ENCODE measurements around the gene SGCE.

Gene SGCE

DNA sequence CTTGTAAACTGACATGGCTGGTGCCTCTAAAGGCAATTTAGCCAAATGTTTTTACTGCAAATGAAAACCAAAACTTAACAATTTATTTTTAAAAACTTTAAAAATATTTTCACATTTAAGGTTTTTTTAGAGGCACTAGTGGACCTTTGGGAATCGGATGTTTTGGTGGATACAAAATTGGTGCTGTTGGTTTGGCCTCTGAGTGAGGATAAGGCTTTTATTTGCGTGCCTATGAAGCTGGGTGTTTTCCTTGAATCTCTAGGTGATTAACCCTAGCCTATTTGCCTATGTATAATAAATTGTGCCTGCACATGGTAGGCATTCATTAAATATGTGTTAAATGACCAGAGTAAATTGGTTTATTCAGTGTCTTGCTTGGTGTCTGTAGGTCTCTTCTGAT, 2.9 kb upstream of the SGCE start:
- Histone ChIP-seq H3K4me1 (ENCODE audit: low read length) (0 out of 2 replicates have a peak, but pooled peaks cover 9% of the 10 kb centered on the region), H3K27me3 (replicated peaks; ENCODE audit: insufficient read depth, low read length) (no peaks in the 10 kb centered on the region), H3K9me2 (replicated peaks; ENCODE audit: insufficient read depth, low read length) (no peaks in the 10 kb centered on the region), H3K36me3 (replicated peaks; ENCODE audit: insufficient read depth, low read length) (no peaks in the 10 kb centered on the region), H3K79me2 (ENCODE audit: low read length) (peaks cover 15% of the 10 kb centered on the region), H3K9me3 (replicated peaks; ENCODE audit: insufficient read depth, low read length) (no peaks in the 10 kb centered on the region), H3K9ac (ENCODE audit: low read length) (no peak overlapping the region; the same call in 1 of the 2 replicates), H3K4me2 (ENCODE audit: low read depth, low read length) (peak overlapping the region; percentile 47), H3F3A (ENCODE audit: insufficient read depth, low read length) (peaks cover 15% of the 10 kb centered on the region), H3K27ac (ENCODE audit: low read length) (no peak overlapping the region), H4K20me1 (ENCODE audit: insufficient read depth, low read length) (no peaks in the 10 kb centered on the region), H3K4me3 (ENCODE audit: low read length) (0 out of 2 replicates have a peak overlapping the region, but pooled peaks have one; percentile 28), H2AFZ (ENCODE audit: low read length) (0 out of 2 replicates have a peak overlapping the region, but pooled peaks have one; percentile 4)
- TF ChIP-seq EZH2phosphoT487 (IDR thresholded peaks at IDR 0.05; ENCODE audit: low read length) (no peak), EZH2 (optimal IDR thresholded peaks at IDR 0.05; ENCODE audit: low read depth, low read length) (no peak)
- TF ChIP-seq, protein P1, sequence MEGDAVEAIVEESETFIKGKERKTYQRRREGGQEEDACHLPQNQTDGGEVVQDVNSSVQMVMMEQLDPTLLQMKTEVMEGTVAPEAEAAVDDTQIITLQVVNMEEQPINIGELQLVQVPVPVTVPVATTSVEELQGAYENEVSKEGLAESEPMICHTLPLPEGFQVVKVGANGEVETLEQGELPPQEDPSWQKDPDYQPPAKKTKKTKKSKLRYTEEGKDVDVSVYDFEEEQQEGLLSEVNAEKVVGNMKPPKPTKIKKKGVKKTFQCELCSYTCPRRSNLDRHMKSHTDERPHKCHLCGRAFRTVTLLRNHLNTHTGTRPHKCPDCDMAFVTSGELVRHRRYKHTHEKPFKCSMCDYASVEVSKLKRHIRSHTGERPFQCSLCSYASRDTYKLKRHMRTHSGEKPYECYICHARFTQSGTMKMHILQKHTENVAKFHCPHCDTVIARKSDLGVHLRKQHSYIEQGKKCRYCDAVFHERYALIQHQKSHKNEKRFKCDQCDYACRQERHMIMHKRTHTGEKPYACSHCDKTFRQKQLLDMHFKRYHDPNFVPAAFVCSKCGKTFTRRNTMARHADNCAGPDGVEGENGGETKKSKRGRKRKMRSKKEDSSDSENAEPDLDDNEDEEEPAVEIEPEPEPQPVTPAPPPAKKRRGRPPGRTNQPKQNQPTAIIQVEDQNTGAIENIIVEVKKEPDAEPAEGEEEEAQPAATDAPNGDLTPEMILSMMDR (IDR thresholded peaks at IDR 0.05; ENCODE audit: low read length): no peak
- DNase-seq: no peak

DNA sequence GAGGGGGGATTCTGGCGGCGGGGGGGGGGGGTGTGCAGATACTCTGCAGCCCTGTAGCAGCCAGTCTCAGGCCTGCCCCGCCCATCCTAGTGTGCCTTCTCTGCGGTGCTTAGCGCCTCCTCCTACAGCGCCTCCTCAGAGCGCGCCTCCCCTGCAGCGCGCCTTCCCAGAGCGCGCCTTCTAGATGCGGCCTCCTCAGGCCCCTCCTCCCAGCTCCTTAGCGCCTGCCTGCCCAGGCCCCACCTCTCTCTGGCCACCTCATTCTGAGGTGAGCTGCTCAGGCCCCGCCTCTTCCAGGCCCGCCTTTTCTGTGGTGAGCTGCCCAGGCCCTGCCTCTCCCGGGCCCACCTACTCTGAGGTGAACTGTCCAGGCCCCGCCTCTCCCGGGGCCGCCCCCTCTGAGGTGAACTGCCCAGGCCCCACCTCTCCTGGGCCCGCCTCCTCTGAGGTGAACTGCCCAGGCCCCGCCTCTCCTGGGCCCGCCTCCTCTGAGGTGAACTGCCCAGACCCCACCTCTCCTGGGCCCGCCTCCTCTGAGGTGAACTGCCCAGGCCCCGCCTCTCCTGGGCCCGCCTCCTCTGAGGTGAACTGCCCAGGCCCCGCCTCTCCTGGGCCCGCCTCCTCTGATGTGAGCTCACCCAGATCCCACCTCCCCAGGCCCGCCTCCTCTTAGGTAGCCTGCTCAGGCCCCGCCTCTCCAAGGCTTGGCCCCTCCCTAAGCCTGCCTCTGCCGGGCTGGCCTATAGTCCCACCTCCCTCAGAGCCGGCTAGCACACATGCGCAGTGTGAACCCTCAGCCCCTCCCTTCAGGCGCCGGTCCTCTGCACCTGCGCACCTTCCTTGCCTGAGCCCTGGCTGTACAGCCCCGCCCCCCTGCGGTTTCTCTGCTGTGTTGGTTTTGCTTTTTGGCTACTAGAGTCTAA, 2.1 kb upstream of the SGCE start:
- Histone ChIP-seq H3K4me2 (ENCODE audit: low read depth, low read length) (no peak overlapping the region), H3K79me2 (ENCODE audit: low read length) (peaks cover 21% of the 10 kb centered on the region), H3K36me3 (replicated peaks; ENCODE audit: insufficient read depth, low read length) (no peaks in the 10 kb centered on the region), H3K9ac (ENCODE audit: low read length) (no peak overlapping the region), H3K9me2 (replicated peaks; ENCODE audit: insufficient read depth, low read length) (no peaks in the 10 kb centered on the region), H3K4me1 (ENCODE audit: low read length) (0 out of 2 replicates have a peak, but pooled peaks cover 12% of the 10 kb centered on the region), H2AFZ (ENCODE audit: low read length) (no peak overlapping the region), H3K27ac (ENCODE audit: low read length) (no peak overlapping the region), H3K4me3 (ENCODE audit: low read length) (peak overlapping the region; percentile 65; the same call in 1 of the 2 replicates), H3K9me3 (replicated peaks; ENCODE audit: insufficient read depth, low read length) (no peaks in the 10 kb centered on the region), H3K27me3 (replicated peaks; ENCODE audit: insufficient read depth, low read length) (no peaks in the 10 kb centered on the region), H4K20me1 (ENCODE audit: insufficient read depth, low read length) (no peaks in the 10 kb centered on the region), H3F3A (ENCODE audit: insufficient read depth, low read length) (peaks cover 15% of the 10 kb centered on the region)
- DNase-seq: peak; percentile 96
- TF ChIP-seq, protein P1 (IDR thresholded peaks at IDR 0.05; ENCODE audit: low read length): no peak
- TF ChIP-seq EZH2 (optimal IDR thresholded peaks at IDR 0.05; ENCODE audit: low read depth, low read length) (no peak), EZH2phosphoT487 (IDR thresholded peaks at IDR 0.05; ENCODE audit: low read length) (no peak)

DNA sequence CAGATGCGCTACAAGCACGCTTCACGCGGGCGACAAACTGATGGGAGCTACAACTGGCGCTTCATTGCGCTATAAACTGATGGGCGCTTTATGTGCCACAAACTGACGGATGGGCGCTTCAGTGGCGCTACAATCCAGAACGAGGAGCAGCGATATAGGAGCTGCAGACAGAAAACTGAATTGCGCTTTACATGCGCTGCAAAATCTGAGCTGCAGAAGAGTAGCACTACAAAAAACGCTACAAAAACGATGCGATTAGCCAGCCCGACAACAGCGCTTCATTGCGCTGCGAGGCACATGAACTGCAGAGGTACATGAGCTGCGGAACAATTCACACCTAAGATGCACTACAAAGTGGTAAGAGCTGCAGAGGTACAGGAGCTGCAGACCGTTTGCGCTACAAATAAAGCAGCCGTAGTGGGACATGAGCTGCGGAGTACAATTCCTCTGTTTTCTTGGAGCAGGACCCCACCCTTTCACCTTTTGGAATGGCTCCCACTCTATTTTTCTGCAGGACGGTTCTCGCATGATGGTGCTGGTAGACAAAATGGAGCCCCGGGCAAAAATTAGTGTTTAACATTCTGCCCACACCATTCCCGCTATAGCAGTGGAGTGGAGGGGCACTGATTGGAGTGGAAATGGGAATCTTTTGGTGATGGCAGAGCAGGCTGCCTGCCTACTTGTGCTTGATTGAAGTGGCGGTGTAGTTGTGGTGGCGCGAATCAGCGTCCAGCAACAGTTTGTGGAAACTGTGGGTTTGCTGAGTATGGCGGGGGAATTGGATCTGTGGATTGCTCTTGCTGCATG, 1.2 kb upstream of the SGCE start:
- peak overlapping the region; percentile 62 for H3K4me2 ChIP-seq (ENCODE audit: low read depth, low read length)
- DNase-seq: peak; percentile 37
- no peaks in the 10 kb centered on the region for H4K20me1 ChIP-seq (ENCODE audit: insufficient read depth, low read length)
- H3K27ac ChIP-seq (ENCODE audit: low read length): no peak overlapping the region; the same call in 1 of the 2 replicates
- 0 out of 2 replicates have a peak, but pooled peaks cover 8% of the 10 kb centered on the region for H3K4me1 ChIP-seq (ENCODE audit: low read length)
- H3K4me3 ChIP-seq (ENCODE audit: low read length): peak overlapping the region; percentile 65
- no peak for TF ChIP-seq EZH2 (optimal IDR thresholded peaks at IDR 0.05; ENCODE audit: low read depth, low read length)
- TF ChIP-seq EZH2phosphoT487 (IDR thresholded peaks at IDR 0.05; ENCODE audit: low read length): no peak
- TF ChIP-seq, protein P1 (IDR thresholded peaks at IDR 0.05; ENCODE audit: low read length): no peak
- peaks cover 30% of the 10 kb centered on the region for H3K79me2 ChIP-seq (ENCODE audit: low read length)
- no peaks in the 10 kb centered on the region for H3K9me2 ChIP-seq (replicated peaks; ENCODE audit: insufficient read depth, low read length)
- H3K36me3 ChIP-seq (replicated peaks; ENCODE audit: insufficient read depth, low read length): no peaks in the 10 kb centered on the region
- no peak overlapping the region for H3K9ac ChIP-seq (ENCODE audit: low read length)
- H3F3A ChIP-seq (ENCODE audit: insufficient read depth, low read length): peaks cover 15% of the 10 kb centered on the region
- no peaks in the 10 kb centered on the region for H3K9me3 ChIP-seq (replicated peaks; ENCODE audit: insufficient read depth, low read length)
- H2AFZ ChIP-seq (ENCODE audit: low read length): peak overlapping the region; percentile 44
- H3K27me3 ChIP-seq (replicated peaks; ENCODE audit: insufficient read depth, low read length): no peaks in the 10 kb centered on the region
